Measurements from ENCODE around the gene LMNTD1.

DNA sequence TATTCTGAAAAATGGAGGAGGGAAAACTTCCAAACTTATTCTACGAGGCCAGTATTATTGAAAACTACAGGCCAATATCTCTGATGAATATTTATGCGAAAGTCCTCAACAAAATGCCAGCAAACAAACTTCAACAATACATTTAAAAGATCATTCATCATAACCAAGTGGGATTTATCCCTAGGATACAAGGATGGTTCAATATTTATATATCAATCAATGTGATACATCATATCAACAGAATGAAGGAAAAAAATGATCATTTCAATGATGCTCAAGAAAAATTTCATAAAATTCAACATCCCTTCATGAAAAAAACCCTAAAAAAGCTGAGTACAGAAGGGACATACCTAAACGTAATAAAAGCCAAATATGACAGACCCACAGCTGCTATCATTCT lies 45.9 kb upstream of the LMNTD1 start:
- TF ChIP-seq ZNF561 (tag by site-specific recombination; IDR thresholded peaks at IDR 0.05; ENCODE audit: borderline replicate concordance) (no peak), ZNF830 (tag by site-specific recombination; IDR thresholded peaks at IDR 0.05; ENCODE audit: low read depth) (no peak), ZSCAN23 (tag by site-specific recombination; IDR thresholded peaks at IDR 0.05) (no peak)
- TF ChIP-seq, protein P1, sequence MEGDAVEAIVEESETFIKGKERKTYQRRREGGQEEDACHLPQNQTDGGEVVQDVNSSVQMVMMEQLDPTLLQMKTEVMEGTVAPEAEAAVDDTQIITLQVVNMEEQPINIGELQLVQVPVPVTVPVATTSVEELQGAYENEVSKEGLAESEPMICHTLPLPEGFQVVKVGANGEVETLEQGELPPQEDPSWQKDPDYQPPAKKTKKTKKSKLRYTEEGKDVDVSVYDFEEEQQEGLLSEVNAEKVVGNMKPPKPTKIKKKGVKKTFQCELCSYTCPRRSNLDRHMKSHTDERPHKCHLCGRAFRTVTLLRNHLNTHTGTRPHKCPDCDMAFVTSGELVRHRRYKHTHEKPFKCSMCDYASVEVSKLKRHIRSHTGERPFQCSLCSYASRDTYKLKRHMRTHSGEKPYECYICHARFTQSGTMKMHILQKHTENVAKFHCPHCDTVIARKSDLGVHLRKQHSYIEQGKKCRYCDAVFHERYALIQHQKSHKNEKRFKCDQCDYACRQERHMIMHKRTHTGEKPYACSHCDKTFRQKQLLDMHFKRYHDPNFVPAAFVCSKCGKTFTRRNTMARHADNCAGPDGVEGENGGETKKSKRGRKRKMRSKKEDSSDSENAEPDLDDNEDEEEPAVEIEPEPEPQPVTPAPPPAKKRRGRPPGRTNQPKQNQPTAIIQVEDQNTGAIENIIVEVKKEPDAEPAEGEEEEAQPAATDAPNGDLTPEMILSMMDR (tag by site-specific recombination; IDR thresholded peaks at IDR 0.05) = no peak
